Fibroblast of skin of right quadriceps (primary cell): Measurements from ENCODE around the gene TRIM15.
"Not testable (repeated sequence)": the region's sequence is repeated elsewhere in the genome, so short reads cannot be mapped to it uniquely, and the experiment has no call there.

Experiments used
- DNase-seq: peaks from one replicate; pipeline ENCODE4 v3.0.0-alpha.2; 2013

The TRIM15 gene

DNA sequence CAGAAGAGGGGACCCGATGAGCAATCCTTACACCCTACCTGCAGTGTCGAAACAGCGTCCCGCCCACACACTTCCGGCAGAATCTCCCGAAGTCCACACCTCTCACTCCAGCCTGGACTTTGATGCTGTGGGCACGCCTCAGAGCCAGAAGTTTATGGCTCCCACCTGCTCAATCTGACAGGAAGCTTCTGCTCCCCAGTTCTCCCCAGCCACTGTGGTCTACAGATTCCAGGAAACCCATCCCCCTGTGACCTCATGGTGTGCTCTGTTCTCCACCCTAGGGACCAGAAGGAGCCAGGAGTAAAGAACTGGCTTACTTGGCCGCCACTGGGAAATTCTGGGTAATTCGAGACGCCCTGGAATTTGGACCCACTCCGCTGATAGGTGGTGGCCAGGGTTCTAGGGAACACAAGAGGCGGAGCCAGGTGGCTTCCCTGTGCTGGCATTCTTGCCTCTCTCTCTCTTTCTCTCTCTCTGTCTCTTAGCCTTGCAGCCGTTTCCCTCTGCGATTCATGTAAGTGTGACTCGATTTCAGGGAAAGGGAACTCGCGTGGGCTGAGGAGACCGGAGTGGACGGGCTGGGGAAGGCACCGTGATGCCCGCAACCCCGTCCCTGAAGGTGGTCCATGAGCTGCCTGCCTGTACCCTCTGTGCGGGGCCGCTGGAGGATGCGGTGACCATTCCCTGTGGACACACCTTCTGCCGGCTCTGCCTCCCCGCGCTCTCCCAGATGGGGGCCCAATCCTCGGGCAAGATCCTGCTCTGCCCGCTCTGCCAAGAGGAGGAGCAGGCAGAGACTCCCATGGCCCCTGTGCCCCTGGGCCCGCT, at the start of gene TRIM15:
Gene TRIM15, plus strand, starts transcription at position 457 of the 828 bp plus-strand sequence. Its CDS starts 139 bp downstream, at position 596.
- no peak for DNase-seq

DNA sequence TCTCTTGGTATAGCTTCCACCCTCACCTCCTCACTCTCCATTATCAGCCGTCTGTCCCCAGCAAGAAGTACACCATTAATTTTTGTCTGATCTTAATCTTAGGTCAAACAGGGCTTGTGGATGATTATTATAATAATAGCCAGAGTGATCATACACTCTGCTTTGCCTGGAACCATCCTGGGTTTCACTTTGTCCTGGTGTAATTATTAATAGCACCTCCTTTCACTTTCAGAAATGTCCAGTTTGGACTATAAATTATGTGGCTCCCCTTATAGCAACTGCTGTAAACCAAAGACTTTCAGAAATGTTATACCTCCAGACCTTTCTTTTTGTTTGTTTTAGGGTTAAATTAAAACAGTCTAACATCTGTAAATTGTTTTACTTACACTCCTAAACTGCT, 49.5 kb upstream of the TRIM15 start:
- DNase-seq, result no peak

DNA sequence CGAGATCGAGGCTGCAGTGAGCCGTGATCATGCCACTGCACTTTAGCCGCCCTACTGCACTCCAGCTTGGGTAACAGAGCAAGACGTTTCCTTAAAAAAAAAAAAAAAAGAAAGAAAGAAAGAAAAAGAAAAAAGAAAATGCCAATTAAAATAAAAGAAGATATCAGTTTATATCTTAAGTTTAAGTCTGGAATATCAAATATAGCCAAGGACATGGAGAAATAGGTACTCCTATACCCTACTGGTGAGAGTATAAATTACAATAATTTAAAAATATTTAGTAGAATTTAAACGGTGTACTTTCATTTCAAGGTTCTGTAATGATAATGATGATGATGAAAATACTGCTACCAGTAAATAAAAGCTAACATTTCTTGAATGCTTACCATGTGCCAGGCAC, 46.6 kb upstream of the TRIM15 start:
- DNase-seq, result no peak

DNA sequence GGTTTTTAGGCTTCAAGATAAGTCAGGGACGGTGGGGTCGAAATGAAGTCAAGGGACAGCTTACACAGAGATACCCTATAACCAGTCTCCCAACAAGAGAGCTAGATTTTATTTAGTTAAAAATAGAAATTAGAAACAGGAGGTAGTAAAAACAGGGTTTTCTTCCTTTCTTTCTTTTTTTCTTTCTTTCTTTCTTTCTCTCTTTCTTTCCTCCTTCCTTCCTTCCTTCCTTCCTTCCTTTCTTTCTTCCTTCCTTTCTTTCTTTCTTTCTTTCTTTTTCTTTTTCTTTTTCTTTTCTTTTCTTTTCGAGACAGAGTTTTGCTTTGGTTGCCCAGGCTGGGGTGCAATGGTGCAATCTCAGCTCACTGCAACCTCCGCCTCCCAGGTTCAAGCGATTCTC, 44.7 kb upstream of the TRIM15 start:
- not testable (repeated sequence) for DNase-seq

DNA sequence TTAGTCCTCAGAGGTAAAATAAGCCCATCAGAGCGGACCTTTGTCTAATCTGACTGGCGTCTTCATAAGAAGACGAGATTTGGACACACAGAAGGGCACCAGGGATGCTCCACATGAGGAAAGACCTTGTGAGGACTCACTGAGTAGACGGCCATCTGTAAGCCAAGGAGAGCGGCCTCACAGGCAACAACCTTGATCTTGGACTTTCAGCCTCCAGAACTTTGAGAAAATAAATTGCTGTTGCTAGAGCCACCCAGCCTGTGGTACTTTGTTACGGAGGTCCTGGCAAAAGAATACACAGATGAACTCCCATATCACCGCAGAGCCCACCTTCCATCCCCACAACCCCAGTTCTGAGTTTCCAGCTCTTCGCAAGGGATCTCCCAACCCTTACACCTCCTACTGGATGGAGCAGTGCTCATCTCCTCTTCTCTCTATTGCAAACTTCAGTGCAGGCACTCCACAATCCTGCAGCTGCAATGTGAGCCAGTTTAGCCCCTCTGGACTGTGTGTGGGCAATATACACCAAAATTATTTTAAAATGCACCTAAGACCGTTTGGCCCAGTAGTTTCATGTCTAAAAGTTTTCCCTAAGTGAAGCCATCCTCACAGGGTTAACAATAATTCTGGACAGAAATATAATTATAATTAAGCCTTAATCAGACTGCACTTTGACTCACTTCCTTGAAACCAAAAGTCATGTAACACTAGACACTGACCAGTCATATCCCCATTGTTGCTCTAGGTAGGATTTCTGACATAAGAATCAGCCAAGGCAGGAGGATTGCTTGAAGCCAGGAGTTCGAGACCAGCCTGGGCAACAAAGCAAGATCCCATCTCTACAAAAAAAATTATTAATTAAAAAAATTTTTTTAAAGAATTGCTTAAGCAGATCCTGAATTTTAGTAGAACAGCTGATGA, 41.6 kb upstream of the TRIM15 start:
- no peak for DNase-seq

DNA sequence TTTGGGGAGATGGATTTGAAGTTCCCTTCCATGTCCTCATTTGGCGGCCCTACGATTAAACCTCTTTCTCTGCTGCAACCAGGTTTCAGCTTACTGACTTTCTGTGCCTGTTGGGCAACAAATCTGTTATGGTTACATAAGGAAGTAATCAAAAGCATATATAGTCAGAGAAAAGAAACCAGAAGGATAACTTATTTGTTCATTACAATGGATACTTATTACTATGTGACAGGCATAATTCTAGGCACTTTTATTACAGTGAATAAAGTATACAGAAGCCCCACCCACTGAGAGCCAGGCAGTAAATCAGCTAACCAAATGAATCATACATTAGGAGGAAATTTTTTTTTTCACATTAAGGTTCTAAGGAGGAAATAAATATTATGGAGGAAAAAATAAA, 40.8 kb upstream of the TRIM15 start:
- peak; percentile 32 for DNase-seq

DNA sequence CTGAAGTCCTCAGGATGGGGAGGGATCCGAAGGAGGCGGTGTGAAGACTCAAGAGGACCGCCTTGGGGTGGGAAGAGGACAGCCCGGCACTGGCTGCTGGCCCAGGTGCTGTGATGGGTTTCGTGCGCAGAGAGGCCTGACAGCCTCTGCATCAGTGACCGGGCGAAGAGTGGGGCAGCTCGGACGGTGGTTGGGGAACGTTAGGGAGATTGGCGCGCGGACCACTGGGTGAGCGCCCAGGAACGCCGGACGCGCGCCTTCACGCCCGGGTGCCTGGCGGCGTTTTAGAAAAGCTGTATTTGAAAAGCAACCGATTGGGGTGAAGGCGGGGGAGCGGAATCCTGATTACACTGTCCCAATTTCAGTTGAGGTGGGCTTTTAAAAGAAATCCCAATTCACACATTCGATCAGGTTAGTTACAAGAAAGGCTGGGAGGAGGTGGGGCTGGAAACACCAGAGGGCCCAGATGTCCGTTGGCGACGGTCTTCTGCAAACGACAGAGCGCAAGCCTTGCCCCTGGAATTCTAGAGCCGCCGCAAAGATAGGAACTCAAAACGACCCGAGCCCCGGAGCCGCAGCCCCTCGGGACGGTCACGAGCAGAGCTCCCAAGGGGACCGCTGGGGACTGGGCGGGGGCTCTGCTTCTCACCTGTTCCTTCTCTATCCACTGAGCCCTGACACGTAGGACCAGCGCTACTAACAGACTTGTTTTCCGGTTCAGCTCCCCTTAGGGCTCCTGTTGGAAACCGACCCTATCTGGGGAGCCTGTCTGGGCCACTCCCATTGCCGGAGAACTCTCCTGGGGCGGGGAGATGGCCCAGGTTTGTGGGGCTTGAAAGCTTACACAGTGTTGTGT, 35.9 kb upstream of the TRIM15 start:
- DNase-seq, result no peak

DNA sequence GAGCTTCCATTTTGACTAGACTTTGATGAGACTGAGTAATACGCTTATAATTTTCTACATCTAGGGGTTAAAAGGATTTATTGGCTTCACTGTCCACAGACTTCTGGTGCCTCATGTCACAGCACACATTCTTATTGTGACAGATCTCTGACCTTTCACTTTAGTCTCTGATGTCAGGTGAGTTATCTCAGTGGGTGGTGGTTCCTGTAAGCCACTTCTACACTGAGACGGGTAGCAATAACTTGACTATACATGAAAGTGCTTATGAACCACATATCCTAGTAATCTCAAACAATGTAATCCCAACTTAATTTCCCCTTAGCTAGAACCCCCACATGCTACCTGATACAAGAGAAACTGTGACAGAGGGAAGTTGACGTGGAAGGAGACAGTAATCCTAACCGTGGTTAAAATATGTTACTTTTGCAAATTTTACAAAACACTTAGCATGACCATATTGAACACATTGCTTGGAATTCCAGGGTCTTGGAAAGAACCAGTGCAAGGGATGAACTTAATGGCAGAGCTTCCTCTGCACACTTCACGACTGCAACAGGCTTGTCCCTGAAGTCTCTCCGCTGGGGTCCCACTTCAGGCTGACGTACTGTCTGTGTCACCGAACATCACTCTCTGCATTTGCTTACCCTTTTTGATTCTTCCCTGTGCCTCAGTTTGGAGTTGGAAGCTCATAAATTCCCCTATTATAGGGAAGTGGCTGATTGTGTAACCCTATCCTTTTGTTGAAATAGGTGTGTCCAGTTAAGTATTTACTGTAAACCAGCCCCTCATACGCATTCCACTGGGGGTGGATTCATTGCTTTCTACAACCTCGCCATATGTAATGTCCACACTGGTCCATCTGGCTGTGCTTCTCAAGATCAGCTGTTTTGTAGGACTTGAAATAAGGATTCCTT, 33.8 kb upstream of the TRIM15 start:
- no peak for DNase-seq

DNA sequence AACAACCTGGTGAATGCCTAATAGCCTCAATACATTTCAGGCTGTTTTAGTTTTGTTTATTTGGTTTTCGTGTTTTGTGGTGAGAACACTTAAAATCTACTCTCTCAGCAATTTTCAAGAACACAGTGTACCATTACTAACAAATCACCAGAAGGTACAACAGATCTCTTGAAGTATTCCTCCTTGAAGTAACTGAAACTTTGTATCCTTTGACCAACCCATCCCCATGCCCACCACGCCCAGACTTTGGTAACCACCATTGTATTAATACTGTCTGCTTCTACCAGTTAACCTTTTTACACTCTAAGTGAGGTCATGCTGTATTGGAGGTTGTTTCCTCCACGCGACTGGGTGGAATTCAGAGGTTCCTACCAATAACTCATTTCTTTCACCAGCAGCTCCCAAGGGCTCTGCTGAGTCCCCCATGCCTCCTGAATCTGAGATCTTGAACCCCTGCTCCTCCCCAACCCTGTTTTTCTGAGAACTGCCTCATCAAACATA, 33.1 kb upstream of the TRIM15 start:
- no peak for DNase-seq

DNA sequence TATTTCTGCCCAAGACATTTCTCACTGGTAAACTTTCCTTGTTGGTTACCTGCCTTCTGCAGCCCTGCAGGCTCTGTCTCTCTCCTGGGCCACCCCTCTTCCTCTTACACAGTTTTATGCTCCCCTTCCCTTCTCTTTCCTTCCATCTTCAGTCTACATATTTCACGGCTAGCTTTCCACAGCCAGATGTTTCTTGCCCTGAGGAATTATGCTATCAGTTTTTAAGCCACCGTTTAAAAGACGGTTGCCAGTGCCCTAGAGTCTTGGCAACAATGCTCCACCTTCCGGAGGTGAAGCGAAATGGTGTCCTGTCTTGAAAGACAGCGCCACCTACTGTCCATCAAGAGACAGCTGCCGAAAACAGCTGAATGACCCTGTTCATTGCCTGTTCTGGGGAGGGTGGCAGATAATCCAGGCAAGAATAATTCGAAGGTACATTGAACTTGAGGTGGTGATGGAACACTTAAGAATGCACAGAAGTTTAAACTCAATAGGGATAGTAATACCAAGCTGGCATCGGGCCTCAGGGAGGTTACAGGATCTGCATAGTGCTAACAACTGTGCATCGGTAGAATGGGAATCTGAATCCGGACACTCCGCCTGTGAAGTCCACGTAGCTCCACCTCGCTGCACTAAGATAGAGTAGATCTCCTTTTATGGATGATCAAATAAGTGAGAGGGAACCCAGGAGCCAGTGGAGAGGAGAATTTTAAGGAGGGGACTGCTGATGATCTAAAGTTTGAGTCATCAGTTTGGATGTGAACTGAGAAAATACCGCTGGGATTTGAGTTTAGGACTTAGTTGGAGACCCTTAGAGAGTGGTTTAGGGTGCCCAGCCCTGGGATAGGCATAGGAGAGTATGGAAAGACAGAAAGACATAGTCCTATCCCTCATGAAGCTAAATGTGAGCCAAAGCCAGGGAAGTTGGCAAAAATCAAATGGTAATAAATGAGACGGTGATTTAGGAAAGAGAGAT, 32.2 kb upstream of the TRIM15 start:
- DNase-seq, result peak; percentile 78

DNA sequence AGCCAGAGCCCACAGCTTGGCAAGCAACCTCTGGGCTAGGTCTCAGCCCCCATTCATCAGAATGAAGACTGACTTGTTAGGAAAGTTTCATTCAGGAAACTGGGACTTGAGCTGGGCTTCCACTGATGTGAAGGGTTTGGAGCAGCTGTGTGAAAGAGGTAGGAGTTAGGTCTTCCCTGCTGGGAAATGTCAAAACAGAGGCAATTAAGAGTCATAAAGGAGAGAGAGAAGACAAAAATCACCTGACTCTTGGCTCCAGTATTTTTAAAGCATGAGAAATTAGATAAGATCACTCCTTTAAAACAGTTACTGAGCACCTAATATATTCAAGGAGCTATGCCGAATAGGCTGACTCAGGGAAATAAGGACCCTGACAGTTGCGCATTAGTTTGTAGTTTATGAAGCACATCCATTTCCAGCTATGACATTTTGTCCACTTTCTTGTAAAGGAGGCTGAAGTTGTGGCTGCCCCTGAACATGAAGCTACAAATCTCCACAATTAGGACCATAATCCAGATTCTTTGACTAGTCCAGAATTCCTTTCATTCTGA, 31.3 kb upstream of the TRIM15 start:
- DNase-seq, result no peak

DNA sequence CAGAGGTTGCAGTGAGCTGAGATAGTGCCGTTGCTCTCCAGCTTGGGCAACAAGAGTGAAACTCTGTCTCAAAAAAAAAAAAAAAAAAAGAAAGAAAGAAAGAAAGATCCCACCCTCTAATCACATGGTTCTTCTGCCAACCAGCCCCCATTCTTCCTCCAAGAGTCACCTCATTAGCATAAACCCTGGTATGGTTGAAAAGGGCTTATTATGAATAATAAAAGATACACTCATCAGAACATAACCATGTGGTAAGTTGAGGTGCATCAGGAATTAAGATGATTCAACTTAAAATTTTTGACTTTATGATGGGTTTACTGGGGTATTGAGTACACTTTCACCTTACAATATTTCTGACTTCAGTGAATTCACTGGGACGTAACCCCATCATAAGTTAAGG, 28.2 kb upstream of the TRIM15 start:
- no peak for DNase-seq

DNA sequence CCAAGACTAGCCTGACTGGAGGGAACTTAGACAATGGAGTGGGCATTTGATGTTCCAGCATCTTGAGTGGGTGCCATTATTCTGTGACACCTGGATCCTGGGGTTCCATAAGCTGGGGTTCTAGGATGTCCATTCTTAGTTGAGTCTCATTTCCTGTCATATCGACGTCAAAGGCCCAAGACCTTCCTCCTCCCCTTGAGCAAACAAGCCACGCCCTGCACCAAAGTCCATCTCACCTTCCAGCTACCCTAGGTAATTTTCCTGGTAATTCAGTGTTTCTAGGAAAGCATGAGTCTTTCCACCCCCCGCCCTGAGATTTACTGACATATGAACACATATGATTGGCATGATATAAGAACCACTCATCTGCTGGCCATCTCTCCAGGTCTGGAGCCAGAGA, 27.6 kb upstream of the TRIM15 start, which contains the start of gene TRIM40:
Gene TRIM40, plus strand, starts transcription at position 384 of the 400 bp plus-strand sequence. CDS start 897 bp downstream, outside the sequence.
- DNase-seq, result no peak

DNA sequence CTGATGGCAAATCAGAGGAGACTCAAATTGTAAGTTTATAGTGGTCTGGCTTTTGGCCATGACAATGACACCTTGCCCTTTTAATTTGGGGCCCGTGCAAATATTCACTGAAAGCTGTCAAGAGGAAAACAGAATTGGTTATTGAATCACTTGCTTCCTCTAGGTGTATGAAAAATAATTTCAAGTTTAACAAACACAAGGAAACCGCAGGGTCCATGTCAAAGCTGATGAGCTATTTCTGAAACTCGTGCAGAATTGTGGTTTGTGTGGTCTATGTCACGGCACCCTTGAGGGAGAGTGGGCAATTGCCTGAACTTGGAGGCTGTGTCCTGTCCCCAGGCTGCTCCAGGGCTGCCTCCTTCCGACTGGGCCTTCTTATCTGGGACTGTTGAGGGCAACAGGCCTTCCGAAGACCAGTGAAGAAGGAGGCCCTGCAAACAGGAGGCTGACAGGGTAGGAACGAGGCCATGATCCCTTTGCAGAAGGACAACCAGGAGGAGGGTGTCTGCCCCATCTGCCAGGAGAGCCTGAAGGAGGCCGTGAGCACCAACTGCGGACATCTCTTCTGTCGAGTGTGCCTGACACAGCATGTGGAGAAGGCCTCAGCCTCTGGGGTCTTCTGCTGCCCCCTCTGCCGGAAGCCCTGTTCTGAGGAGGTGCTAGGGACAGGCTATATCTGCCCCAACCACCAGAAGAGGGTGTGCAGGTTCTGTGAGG, 26.6 kb upstream of the TRIM15 start:
- DNase-seq, result no peak

DNA sequence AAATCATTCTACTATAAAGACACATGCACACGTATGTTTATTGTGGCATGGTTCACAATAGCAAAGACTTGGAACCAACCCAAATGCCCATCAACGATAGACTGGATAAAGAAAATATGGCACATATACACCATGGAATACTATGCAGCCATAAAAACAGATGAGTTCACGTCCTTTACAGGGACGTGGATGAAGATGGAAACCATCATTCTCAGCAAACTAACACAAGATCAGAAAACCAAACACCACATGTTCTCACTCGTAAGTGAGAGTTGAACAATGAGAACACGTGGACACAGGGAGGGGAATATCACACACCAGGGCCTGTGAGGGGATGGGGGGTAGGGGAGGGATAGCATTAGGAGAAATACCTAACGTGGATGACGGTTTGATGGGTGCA, 23.1 kb upstream of the TRIM15 start:
- DNase-seq, result not testable (repeated sequence)

DNA sequence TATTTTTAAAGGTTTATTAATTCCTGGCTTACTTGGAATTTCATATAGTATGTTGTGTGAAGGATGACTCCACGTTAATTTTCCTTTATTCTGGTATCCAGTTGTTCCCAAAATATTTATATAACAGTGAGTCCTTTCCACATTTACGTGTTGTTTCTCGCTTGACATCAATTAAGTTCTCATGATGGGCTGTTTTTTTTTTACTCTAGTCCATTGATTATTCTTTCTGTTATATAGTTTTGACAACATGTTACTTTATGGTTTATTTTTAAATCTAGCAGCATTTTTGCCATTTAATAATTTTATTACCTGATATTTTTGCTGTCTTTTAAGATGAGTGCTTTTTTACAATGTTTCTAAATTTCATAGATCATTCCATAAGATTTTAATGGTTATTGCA, 20.7 kb upstream of the TRIM15 start:
- DNase-seq, result no peak

DNA sequence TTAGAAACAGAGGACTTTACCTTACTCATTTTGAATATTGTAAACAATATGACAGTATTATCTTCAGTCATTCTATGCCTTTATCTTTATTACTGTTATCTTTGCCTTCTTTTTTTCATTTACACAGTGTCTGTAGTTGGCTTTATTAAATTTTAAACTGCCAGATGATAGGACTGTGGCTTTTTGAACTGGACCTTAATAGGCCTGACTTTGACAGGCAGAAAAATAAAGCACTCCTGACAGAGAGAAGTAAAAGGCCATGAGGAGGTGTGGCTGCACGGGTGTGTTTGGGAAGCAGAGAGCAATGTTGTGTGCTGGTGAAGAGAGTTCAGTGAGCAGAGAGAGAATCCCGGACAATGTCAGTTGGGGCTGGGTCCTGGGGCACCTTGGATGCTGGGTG, 19.6 kb upstream of the TRIM15 start:
- no peak for DNase-seq

DNA sequence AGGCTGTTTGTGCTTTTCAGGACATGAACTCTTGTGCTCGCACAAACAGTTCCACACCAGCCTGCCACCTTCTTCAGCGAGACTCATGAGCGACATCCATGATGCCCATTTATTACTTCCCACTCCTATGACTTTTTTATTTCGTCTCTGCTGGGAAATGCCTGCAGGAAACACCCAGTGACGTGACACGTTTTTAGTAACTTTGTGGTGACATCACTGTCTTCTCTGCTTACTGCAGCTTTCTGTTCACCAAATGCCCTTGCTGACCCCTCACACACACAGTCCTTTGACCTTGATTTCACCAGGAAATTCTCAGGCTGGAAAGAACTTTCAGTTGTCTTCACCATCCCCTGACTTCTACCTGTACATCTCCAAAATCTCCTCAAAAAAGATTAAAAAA, 18.5 kb upstream of the TRIM15 start:
- DNase-seq, result no peak

DNA sequence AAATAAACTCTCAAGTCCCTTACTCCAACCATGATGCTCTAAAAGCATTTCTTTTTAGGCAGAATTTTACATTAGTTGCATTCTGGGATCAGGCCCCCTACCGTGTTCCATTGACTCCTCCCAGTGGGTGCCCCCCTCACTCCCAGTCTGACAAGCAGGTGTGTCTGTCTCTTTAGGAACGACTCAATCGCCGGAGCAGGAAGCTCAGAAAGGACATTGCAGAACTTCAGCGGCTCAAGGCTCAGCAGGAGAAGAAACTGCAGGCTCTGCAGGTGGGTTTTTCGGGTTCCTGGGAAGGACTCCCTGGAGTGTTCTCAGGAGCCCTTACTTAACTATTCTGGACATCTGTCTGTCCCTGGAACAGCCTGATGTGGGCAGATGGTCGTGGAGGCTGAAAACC, 17.5 kb upstream of the TRIM15 start:
- DNase-seq, result no peak
